NCI-H1694 treated with DMSO at 0.1 percent for 48 hours (cell line): ENCODE measurements around the gene SLC2A11.
"Not testable (repeated sequence)": the region's sequence is repeated elsewhere in the genome, so short reads cannot be mapped to it uniquely, and the experiment has no call there.

Experiments used
- DNase-seq: peaks from one replicate; lab custom pipeline; 2025; lab: John Stamatoyannopoulos, UW

Gene SLC2A11

GRCh38 chr22:23847310-23847920 is 10.3 kb upstream of the SLC2A11 start:
- no peak for DNase-seq

GRCh38 chr22:23847991-23848864 is 9.4 kb upstream of the SLC2A11 start:
- no peak for DNase-seq

- peak; percentile 56 for DNase-seq
Measured at GRCh38 chr22:23849009-23850006, 8.4 kb upstream of the SLC2A11 start.

GRCh38 chr22:23850136-23850611 is 7.5 kb upstream of the SLC2A11 start:
- no peak for DNase-seq

GRCh38 chr22:23856721-23857605 is 712 bp upstream of the SLC2A11 start:
- no peak for DNase-seq

- DNase-seq: no peak
Measured at GRCh38 chr22:23858484-23858815, 775 bp downstream of the SLC2A11 start.

GRCh38 chr22:23859201-23859600 is 1.5 kb downstream of the SLC2A11 start:
- no peak for DNase-seq

GRCh38 chr22:23860187-23860586 is 2.5 kb downstream of the SLC2A11 start:
- DNase-seq: not testable (repeated sequence)

GRCh38 chr22:23862103-23862502 is 4.4 kb downstream of the SLC2A11 start:
- DNase-seq: peak; percentile 56

GRCh38 chr22:23864499-23865154 is 7.0 kb downstream of the SLC2A11 start:
- not testable (repeated sequence) for DNase-seq

GRCh38 chr22:23868580-23868979 is 10.9 kb downstream of the SLC2A11 start:
- DNase-seq: no peak

GRCh38 chr22:23874871-23875270 is 17.2 kb downstream of the SLC2A11 start:
- no peak for DNase-seq

GRCh38 chr22:23875801-23876200 is 18.1 kb downstream of the SLC2A11 start:
- DNase-seq: no peak

GRCh38 chr22:23877566-23877965 is 19.9 kb downstream of the SLC2A11 start:
- no peak for DNase-seq

- DNase-seq: no peak
Measured at GRCh38 chr22:23878219-23878618, 20.5 kb downstream of the SLC2A11 start.

- no peak for DNase-seq
Measured at GRCh38 chr22:23882370-23882769, 24.7 kb downstream of the SLC2A11 start.

GRCh38 chr22:23883658-23884057 is 26.0 kb downstream of the SLC2A11 start:
- DNase-seq: no peak

GRCh38 chr22:23884140-23884539 is 26.5 kb downstream of the SLC2A11 start:
- no peak for DNase-seq

- DNase-seq: no peak
Measured at GRCh38 chr22:23888615-23889401, 31.1 kb downstream of the SLC2A11 start.

GRCh38 chr22:23889620-23890019 is 31.9 kb downstream of the SLC2A11 start:
- DNase-seq: no peak
